GM23338 (cell line): ENCODE data around the gene DNAJC7.

Experiments
- CREB1 ChIP-seq: fragments of 250-450 bp; sonication (Bioruptor Pico); IDR thresholded peaks from 2 replicates; pipeline ENCODE4 v1.5.0; 2020; ENCODE audit warnings: low read depth, mild to moderate bottlenecking, moderate library complexity
- CTCF ChIP-seq, 2 experiments: fragments of 200-600 bp in 1 of 2; sonication (generic) in 1 of 2; conservative IDR thresholded peaks; 2 replicates each; pipeline versions ENCODE4 v1.5.1 to v1.6.1; 2016 to 2017; ENCODE audit warnings: antibody characterized with exemption in 2 of 2, low read depth in 2 of 2, mild to moderate bottlenecking in 2 of 2, moderate library complexity in 1 of 2
- ETS1 ChIP-seq: IDR thresholded peaks from 2 replicates; pipeline ENCODE4 v1.6.1; 2016; ENCODE audit warnings: antibody characterized with exemption
- EZH2 ChIP-seq: fragments of 200-600 bp; sonication (generic); IDR thresholded peaks from one replicate; pipeline ENCODE4 v1.8.0; 2017; ENCODE audit warnings: antibody characterized with exemption, mild to moderate bottlenecking, low read depth; ENCODE audit not compliant: unreplicated experiment
- EZH2phosphoT487 ChIP-seq: fragments of 200-600 bp; sonication (generic); IDR thresholded peaks from one replicate; pipeline ENCODE4 v1.8.1; 2018; ENCODE audit warnings: antibody characterized with exemption; ENCODE audit not compliant: unreplicated experiment
- JUNB ChIP-seq: IDR thresholded peaks from one replicate; pipeline ENCODE4 v1.6.1; 2016; ENCODE audit warnings: antibody characterized with exemption; ENCODE audit not compliant: unreplicated experiment
- NANOG ChIP-seq: IDR thresholded peaks from 2 replicates; pipeline ENCODE4 v1.6.1; 2016; ENCODE audit warnings: antibody characterized with exemption, borderline replicate concordance
- POLR2AphosphoS5 ChIP-seq: IDR thresholded peaks from 2 replicates; pipeline ENCODE4 v1.6.1; 2016; ENCODE audit warnings: antibody characterized with exemption, low read depth
- REST ChIP-seq: IDR thresholded peaks from one replicate; pipeline ENCODE4 v1.6.1; 2018; ENCODE audit warnings: antibody characterized with exemption; ENCODE audit not compliant: unreplicated experiment
- STAT1 ChIP-seq: IDR thresholded peaks from one replicate; pipeline ENCODE4 v1.6.1; 2016; ENCODE audit warnings: antibody characterized with exemption; ENCODE audit not compliant: unreplicated experiment
- ZNF114 ChIP-seq: fragments of 250-450 bp; sonication (Bioruptor Pico); IDR thresholded peaks from 2 replicates; pipeline ENCODE4 v1.5.0; 2020; ENCODE audit warnings: mild to moderate bottlenecking, moderate library complexity
- ZNF331 ChIP-seq: fragments of 250-450 bp; sonication (Bioruptor Pico); IDR thresholded peaks from 2 replicates; pipeline ENCODE4 v1.5.0; 2020; ENCODE audit warnings: low read depth, mild to moderate bottlenecking, moderate library complexity
- ZNF462 ChIP-seq: fragments of 250-450 bp; sonication (Bioruptor Pico); IDR thresholded peaks from 2 replicates; pipeline ENCODE4 v1.5.0; 2020; ENCODE audit warnings: mild to moderate bottlenecking, moderate library complexity

GRCh38 chr17:42027961-42028790, 10.9 kb upstream of the DNAJC7 start:
- no peak for TF ChIP-seq ETS1
- TF ChIP-seq EZH2 = no peak
- no peak for TF ChIP-seq JUNB
- no peak for TF ChIP-seq REST
- TF ChIP-seq CTCF (conservative IDR thresholded peaks at IDR 0.05; ENCODE audit: low read depth in 2 of 2) = peak; percentile 56 to 87
- no peak for TF ChIP-seq POLR2AphosphoS5
- no peak for TF ChIP-seq EZH2phosphoT487
- TF ChIP-seq CREB1 = no peak
- no peak for TF ChIP-seq STAT1
- TF ChIP-seq NANOG = no peak
- no peak for TF ChIP-seq ZNF331 (CRISPR knock-in tag)
- TF ChIP-seq ZNF114 = no peak
- no peak for TF ChIP-seq ZNF462 (CRISPR knock-in tag)
